DOHH2 (cell line): ENCODE data around the gene EPB41L4B.

Experiments
- CTCF ChIP-seq: fragments of 200-600 bp; sonication (generic); IDR thresholded peaks from one replicate; pipeline ENCODE4 v1.5.1; 2014; ENCODE audit warnings: antibody characterized with exemption, mild to moderate bottlenecking, low read depth, low read length; ENCODE audit not compliant: poor library complexity, severe bottlenecking
- EZH2phosphoT487 ChIP-seq: fragments of 200-600 bp; sonication (generic); IDR thresholded peaks from 2 replicates; pipeline ENCODE4 v1.6.1; 2017; ENCODE audit warnings: borderline replicate concordance, mild to moderate bottlenecking, antibody characterized with exemption, low read length, moderate library complexity, mixed read lengths

DNA sequence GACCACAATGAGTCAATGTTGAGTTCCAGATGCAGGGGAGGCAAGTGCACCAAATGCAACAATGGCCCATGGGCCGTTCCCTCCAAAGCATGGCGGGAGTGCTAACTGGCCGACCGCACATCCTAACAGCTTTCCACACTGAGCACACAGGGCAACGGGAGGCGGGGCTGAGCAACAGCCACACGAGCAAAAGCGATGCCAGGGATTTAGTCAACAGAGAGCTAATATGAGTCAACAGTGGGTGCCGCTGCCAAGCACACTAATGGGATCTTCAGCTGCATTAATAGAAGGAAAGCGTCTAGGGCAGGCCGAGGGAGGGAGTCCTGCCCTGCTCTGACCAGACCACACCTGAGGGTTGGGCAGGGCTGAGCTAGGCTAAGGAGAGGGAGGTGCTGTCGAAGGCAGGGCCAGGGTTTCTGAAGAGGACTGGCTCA, 4.6 kb downstream of the EPB41L4B start:
- no peak for TF ChIP-seq CTCF
- TF ChIP-seq EZH2phosphoT487, result no peak
